Uterus (tissue), 4 donors: ENCODE data around the gene B3GLCT. TPM values are rescaled to one million over a fixed set of nuclear protein-coding genes. Genes with fewer than 3 reads are reported as not detected.
A peak's percentile ranks its signal among the peaks of the same experiment; 100 is the strongest.

Experiments used
- DNase-seq, 2 donors: peaks; one replicate each; pipeline ENCODE4 v3.0.0-alpha.2; 2019 to 2020
- H3K27ac ChIP-seq, 2 donors: fragments of 200-600 bp; sonication (generic); 1 replicate in 1 of 2; 2 replicates in 1 of 2; pipeline ENCODE4 v1.5.1; 2016 to 2018
- H3K27me3 ChIP-seq, 2 donors: fragments of 200-600 bp; sonication (generic); one replicate each; pipeline ENCODE4 v1.5.1; 2018 to 2019; ENCODE audit warnings: control low read depth in 1 of 2
- H3K36me3 ChIP-seq, 2 donors: fragments of 200-600 bp; sonication (generic); one replicate each; pipeline ENCODE4 v1.5.1; 2019; ENCODE audit warnings: control low read depth in 1 of 2
- H3K4me1 ChIP-seq, 2 donors: fragments of 200-600 bp; sonication (generic); one replicate each; pipeline ENCODE4 v1.5.1; 2018 to 2019; ENCODE audit warnings: control low read depth in 1 of 2
- H3K4me3 ChIP-seq, 2 donors: fragments of 200-600 bp; sonication (generic); 1 replicate in 1 of 2; 2 replicates in 1 of 2; pipeline ENCODE4 v1.5.1; 2018 to 2019; ENCODE audit warnings: mild to moderate bottlenecking in 1 of 2
- H3K9me3 ChIP-seq, 2 donors: fragments of 200-600 bp; sonication (generic); one replicate each; pipeline ENCODE4 v1.5.1; 2019; ENCODE audit warnings: control low read depth in 1 of 2
- CTCF ChIP-seq, 4 experiments: fragments of 200-600 bp in 2 of 4; fragments of 450-650 bp in 2 of 4; sonication (generic) in 2 of 4; IDR thresholded peaks; one replicate each; pipeline ENCODE4 v1.5.1; 2016 to 2019; ENCODE audit warnings: antibody characterized with exemption in 4 of 4, mild to moderate bottlenecking in 2 of 4, moderate library complexity in 1 of 4
- POLR2A ChIP-seq, 2 donors: fragments of 450-650 bp; IDR thresholded peaks; one replicate each; pipeline ENCODE4 v1.6.1; 2016; ENCODE audit warnings: antibody characterized with exemption in 2 of 2, mild to moderate bottlenecking in 1 of 2, moderate library complexity in 1 of 2
- intact Hi-C: fragments of 100-400 bp; cut with DNase I; formaldehyde crosslinking; loops from one replicate; pipeline ENCODE4 v1.15.1; 2023; ENCODE audit warnings: low total_unique reads
- total RNA-seq, 4 donors: library from RNA; depleted of rRNA in 3 of 4; stranded (reverse); fragments of >200 nt in 3 of 4; gene quantifications; one replicate each; pipeline versions ENCODE4 v1.1.0 to v1.2.4, GENCODE V29; 2014 to 2023
- donor health status: DM: yes; HTN: yes; CAD: no.

B3GLCT gene
- total RNA-seq, 4 donors from 2014 or later, result 20.0 to 83.1 (median 31.7) TPM

GRCh38 chr13:31236211-31236786 is 36.5 kb downstream of the B3GLCT start:
- H3K4me1 ChIP-seq, result peaks cover 0 to 4% of the 10 kb centered on the region in 2 donors
- intact Hi-C loops, result no loop called here
- no peaks in the 10 kb centered on the region for H3K27me3 ChIP-seq
- DNase-seq, result peak in 1 of 2 donors; percentile 54
- H3K9me3 ChIP-seq, result no peaks in the 10 kb centered on the region
- H3K36me3 ChIP-seq, result no peaks in the 10 kb centered on the region
- TF ChIP-seq CTCF (IDR thresholded peaks at IDR 0.05) (peak; percentile 63 to 80 (median 69)), POLR2A (IDR thresholded peaks at IDR 0.05) (no peak)
- H3K27ac ChIP-seq, result no peak overlapping the region
- no peak overlapping the region for H3K4me3 ChIP-seq

GRCh38 chr13:31240921-31241320 is 41.1 kb downstream of the B3GLCT start:
- Histone ChIP-seq H3K36me3 (no peaks in the 10 kb centered on the region), H3K27ac (peak overlapping the region in 1 of 2 donors; percentile 51), H3K4me1 (peaks cover 0 to 9% of the 10 kb centered on the region in 2 donors), H3K27me3 (no peaks in the 10 kb centered on the region), H3K4me3 (no peak overlapping the region), H3K9me3 (no peaks in the 10 kb centered on the region)
- intact Hi-C loops, result no loop called here
- DNase-seq, result no peak
- TF ChIP-seq POLR2A (IDR thresholded peaks at IDR 0.05), result no peak
- TF ChIP-seq CTCF (IDR thresholded peaks at IDR 0.05), result no peak

GRCh38 chr13:31242367-31242766 is 42.6 kb downstream of the B3GLCT start:
- Histone ChIP-seq H3K27ac (peak overlapping the region; percentile 51 to 57), H3K9me3 (no peaks in the 10 kb centered on the region)

GRCh38 chr13:31242916-31243315 is 43.1 kb downstream of the B3GLCT start:
- H3K27ac ChIP-seq, result peak overlapping the region; percentile 51 to 57
- H3K9me3 ChIP-seq, result no peaks in the 10 kb centered on the region
- no peaks in the 10 kb centered on the region for H3K27me3 ChIP-seq
- no peaks in the 10 kb centered on the region for H3K36me3 ChIP-seq
- H3K4me3 ChIP-seq, result no peak overlapping the region
- H3K4me1 ChIP-seq, result peaks cover 0 to 8% of the 10 kb centered on the region in 2 donors
- intact Hi-C loops, result no loop called here
- DNase-seq, result no peak
- TF ChIP-seq CTCF (IDR thresholded peaks at IDR 0.05) (no peak), POLR2A (IDR thresholded peaks at IDR 0.05) (no peak)

More at GRCh38 chr13:31242367-31242766, 42.6 kb downstream of the B3GLCT start:
- H3K27me3 ChIP-seq, result no peaks in the 10 kb centered on the region
- no peaks in the 10 kb centered on the region for H3K36me3 ChIP-seq
- H3K4me1 ChIP-seq, result peaks cover 0 to 9% of the 10 kb centered on the region in 2 donors
- TF ChIP-seq POLR2A (IDR thresholded peaks at IDR 0.05), result no peak
- TF ChIP-seq CTCF (IDR thresholded peaks at IDR 0.05), result no peak
- DNase-seq, result no peak
- H3K4me3 ChIP-seq, result no peak overlapping the region
- intact Hi-C loops, result no loop called here

GRCh38 chr13:31245598-31246373 is 46.0 kb downstream of the B3GLCT start:
- Histone ChIP-seq H3K27me3 (no peaks in the 10 kb centered on the region), H3K36me3 (no peaks in the 10 kb centered on the region), H3K4me3 (no peak overlapping the region), H3K27ac (no peak overlapping the region), H3K4me1 (peaks cover 0 to 7% of the 10 kb centered on the region in 2 donors), H3K9me3 (no peaks in the 10 kb centered on the region)
- intact Hi-C loops, result no loop called here
- DNase-seq, result no peak
- TF ChIP-seq CTCF (IDR thresholded peaks at IDR 0.05) (no peak), POLR2A (IDR thresholded peaks at IDR 0.05) (no peak)
